GF-D8 (cell line): Measurements from ENCODE around the gene TFE3.

Experiments
- DNase-seq: peaks from one replicate; lab custom pipeline; 2025; lab: John Stamatoyannopoulos, UW

Gene TFE3

GRCh38 chrX:49061490-49061889 is 18.3 kb upstream of the TFE3 start:
- DNase-seq: no peak

- no peak for DNase-seq
Observed at GRCh38 chrX:49060914-49061313, 17.8 kb upstream of the TFE3 start.

DNA sequence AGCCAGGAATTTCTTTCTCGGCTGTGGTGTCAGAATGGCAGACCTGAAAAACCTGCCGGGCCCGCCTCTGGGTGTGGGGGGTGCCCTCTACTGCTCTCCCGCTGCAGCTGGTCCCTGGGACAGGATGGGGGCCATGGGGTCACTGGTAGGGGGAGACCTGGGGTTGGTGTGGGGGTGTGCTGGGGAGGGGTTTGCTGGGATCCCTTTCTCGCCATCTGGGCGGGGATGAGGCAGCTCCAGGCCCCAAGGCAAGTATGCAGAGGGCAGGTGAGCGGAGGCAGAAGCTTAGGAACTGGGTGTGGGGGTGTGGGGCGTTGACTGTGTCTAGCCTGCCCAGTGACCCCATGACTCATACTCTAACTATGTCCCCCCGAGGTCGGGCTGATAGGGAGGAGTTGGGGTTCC is 16.5 kb upstream of the TFE3 start:
- no peak for DNase-seq

DNA sequence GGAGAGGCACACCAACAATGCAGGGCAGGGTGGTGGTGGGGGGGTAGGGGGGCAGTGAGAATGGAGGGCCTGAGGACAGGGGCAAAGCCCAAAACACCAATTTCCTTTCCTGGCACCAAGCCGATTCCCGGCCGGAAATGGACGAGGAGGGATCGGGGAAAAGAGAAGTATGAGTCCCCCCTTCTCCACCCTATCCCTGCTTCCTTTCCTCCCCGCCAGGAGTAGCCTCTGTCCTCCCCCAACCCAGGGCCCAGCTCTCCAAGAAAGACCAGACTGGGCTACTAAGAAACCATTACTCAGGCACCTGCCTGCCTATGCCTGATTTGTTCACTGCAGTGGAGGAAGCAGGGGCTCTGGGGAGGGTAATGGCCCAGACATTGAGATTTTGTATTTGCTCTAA is 16.0 kb upstream of the TFE3 start:
- no peak for DNase-seq

GRCh38 chrX:49058794-49059193 is 15.6 kb upstream of the TFE3 start, which contains the start of gene CCDC120:
Gene CCDC120 (plus strand): TSS chrX:49058999. CDS start chrX:49062042, 3,043 bp downstream.
- DNase-seq: no peak

GRCh38 chrX:49054073-49054762 is 11.1 kb upstream of the TFE3 start:
- no peak for DNase-seq

DNA sequence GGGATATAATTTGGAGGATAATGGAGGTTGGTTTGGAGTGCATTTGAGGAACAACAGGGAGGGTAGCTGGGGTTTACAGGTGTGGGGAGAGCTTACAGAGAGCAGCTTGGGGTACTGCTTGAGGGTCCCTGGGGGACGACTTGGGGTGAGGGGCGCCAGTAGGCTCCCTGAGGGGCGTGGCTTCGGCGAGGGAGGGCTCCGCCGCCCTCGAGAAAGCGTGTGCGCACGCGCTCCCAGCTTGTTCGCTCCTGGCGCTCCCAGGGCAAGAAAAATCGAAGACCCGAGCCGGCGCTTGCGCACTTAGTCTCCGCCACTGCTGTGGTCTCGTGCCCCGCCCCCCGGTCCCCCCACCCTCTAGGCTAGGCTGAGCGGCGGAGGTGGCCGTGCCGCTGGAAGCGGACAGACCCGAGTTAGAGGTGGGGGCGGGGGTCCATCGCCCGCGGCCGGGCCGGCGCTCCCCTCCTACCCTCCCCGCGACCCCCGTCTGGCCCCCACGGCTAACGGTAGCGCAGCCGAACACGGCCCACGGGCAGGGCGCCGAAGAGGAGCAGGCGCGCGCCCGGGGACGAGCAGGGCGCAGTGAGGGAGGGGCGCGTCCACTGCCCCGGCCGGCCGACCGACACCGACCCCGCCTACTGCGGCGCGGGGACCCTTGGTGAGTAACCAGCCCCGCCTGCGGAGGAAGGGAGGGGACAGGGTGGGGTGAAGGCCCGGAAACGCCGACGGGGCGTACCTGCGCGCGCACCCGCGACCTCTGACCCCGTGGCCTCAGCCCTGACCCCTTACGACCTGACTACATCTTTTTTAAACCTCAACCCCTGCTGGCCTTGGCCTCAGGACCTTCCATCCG is 10.3 kb upstream of the TFE3 start:
- DNase-seq: no peak

GRCh38 chrX:49043987-49044281 is 777 bp upstream of the TFE3 start:
- DNase-seq: no peak

DNA sequence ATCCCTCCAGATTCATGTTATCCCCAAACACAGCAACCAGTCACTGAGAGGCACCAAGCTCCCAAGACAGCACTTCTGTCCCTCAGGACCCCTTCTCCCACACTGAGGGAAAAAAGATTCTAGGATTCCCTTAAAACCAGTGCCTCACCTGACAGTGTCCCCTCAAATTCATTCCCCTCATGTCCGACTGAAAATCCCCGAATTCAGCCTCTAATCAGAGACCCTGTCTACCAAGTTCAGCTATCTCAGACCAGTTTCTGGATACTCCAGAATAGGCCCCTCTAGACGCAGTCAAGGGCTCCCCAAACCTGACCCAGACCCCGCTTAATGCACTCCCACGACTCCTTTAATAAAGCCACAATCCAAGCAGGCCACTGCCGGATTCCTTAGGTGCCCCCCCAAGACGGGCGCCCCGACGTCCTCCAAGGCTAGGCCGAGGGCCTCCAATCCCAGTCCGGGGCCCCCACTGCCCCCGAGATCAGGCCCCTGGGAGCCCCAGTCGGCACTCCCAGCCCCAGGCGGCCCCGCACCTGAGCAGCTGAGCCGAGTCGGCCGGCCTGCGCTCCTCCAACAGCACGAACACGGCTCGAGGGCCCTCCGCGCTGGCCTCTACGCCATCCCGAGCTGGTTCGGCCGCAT is 457 bp downstream of the TFE3 start:
- no peak for DNase-seq

DNA sequence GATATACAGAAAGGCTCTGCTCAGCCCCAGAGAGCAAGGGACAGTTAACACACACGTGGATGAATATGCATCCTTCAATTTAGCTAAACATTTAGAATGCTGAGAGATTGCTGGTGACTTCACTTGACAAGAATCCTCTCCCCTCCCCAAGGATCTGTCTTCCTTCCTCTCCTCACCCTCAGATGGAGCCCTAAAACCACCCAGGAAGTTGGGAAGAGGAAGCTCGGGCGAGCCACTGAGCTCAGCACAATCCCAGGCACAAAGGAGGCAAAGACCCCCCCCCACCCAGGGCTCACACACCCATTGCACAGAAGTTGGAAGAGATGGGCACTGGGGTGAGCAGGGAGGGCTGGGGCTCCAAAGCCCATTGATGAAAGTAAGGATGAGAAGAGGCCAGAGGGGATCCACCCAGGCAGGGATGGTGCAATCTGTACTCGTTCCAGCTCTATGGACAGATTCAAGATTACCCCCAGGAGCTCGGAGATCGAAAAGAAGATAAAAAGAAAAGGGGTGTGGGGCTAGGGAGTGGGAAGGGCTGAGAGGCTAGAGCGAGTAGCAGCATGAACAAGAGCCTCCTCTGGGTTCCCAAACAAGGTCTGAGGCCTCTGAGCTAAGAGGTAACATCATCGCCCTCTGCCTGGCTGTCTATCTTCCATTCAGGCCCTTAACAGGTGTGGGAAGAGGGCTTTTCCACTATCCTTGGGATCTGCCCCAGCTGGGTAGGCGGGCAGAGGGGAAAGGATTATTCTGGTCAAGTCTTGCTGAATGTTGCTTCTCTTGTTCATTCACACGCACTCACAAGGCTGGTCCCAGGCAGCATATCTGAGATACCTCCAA is 1.2 kb downstream of the TFE3 start:
- no peak for DNase-seq

GRCh38 chrX:49040376-49040955 is 2.7 kb downstream of the TFE3 start:
- DNase-seq: no peak

- peak; percentile 80 for DNase-seq
Observed at GRCh38 chrX:49039598-49040375, 3.4 kb downstream of the TFE3 start.

DNA sequence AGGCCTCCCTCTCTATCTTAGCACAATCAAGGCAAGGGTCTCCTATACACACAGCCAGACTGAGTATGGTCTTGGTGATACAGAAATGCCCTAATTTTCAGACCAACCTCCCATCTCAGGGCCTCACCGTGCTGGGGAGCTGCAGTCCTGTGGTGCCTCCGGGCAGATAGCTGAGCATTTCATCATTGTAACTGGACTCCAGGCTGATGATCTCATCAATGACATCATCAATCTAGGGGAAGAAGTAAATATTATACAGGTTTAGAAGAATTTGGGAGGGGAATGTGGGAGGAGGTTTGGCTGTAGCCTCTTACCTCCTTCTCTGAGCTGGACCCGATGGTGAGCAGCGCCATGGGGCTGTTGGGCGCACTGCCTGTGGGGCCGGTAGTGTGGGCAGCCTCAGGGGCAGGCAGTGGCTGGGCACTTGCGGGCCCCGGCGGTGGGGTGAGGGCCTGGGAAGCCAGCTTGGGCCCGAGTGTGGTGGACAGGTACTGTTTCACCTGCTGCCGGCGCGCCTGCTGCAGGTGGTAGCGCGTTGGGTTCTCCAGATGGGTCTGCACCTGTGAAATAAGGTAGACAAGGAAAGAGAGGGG is 5.2 kb downstream of the TFE3 start:
- DNase-seq: no peak

DNA sequence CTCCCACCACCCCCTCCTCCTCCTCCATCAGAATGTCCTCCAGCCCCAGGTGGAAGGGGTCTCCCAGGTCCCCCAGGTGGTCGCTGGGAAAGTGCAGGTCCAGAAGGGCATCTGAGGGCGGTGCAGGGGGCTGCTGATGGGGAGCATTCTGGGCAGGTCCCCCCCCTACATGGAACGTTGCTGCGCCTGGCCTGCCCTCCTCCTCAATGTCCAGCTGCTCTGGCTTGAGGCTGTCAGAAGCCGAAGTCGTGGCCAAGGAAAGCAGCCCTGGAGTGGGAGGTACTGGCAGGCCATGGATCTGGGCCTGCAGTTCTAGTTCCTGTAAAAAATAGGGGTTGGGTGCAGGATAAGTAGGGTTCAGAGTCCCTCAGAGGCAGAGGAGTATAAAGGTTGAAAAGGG is 12.9 kb downstream of the TFE3 start:
- no peak for DNase-seq

DNA sequence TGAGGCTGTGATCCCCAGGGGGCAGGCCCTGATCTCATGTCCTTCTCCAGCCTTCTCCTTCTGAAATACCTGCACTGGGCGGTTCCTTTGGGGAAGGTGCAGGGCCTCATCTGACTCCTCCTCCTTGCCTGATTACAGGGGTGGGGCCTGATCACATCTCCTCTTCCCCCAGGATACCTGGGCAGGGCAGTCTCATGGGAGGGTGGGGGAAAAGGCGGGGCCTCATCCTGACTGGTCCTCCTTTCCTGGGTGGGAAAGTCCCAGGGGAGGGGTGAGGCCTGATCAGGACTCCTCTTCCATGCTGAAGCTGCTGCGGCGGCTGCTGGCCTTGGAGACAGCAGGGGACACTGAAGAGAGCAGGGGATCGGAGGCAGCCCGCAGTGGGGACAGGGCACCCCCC is 13.3 kb downstream of the TFE3 start:
- DNase-seq: no peak

- no peak for DNase-seq
Observed at GRCh38 chrX:49019599-49020249, 23.4 kb downstream of the TFE3 start.

- DNase-seq: no peak
Observed at GRCh38 chrX:49019050-49019449, 24.1 kb downstream of the TFE3 start.

- DNase-seq: no peak
Observed at GRCh38 chrX:49003696-49004095, 39.5 kb downstream of the TFE3 start.

GRCh38 chrX:49002091-49002935 is 40.8 kb downstream of the TFE3 start, which contains the start of gene GRIPAP1:
Gene GRIPAP1 (minus strand): TSS chrX:49002264. CDS start chrX:49002229, 35 bp downstream.
- peak; percentile 51 for DNase-seq
